H9 (cell line): ENCODE measurements around the gene PDZD2. TPM values are rescaled to one million over a fixed set of nuclear protein-coding genes. Genes with fewer than 3 reads are reported as not detected.

Source experiments
- DNase-seq: peaks from one replicate; pipeline ENCODE4 v3.0.0-alpha.2; 2017
- H2AFZ ChIP-seq: one replicate; pipeline ENCODE4 v1.6.1; 2013; ENCODE audit warnings: mild to moderate bottlenecking, low read length, control low read depth, moderate library complexity
- H2AK5ac ChIP-seq: 2 replicates; pipeline ENCODE4 v1.6.1; 2013; ENCODE audit warnings: low read length, control low read depth, mixed read lengths; ENCODE audit not compliant: insufficient read length
- H2BK120ac ChIP-seq: one replicate; pipeline ENCODE4 v1.6.1; 2013; ENCODE audit warnings: low read depth, mild to moderate bottlenecking, low read length, control low read depth, inconsistent platforms; ENCODE audit not compliant: poor library complexity, severe bottlenecking
- H2BK12ac ChIP-seq: 2 replicates; pipeline ENCODE4 v1.6.1; 2013; ENCODE audit warnings: low read length, control low read depth, mixed read lengths, low read depth; ENCODE audit not compliant: insufficient read length
- H2BK15ac ChIP-seq: 2 replicates; pipeline ENCODE4 v1.6.1; 2013; ENCODE audit warnings: low read depth, low read length, control low read depth
- H2BK20ac ChIP-seq: one replicate; pipeline ENCODE4 v1.6.1; 2013; ENCODE audit warnings: low read depth, mild to moderate bottlenecking, low read length, control low read depth, inconsistent platforms; ENCODE audit not compliant: poor library complexity, severe bottlenecking
- H2BK5ac ChIP-seq: 2 replicates; pipeline ENCODE4 v1.6.1; 2013; ENCODE audit warnings: low read length, control low read depth, mixed read lengths; ENCODE audit not compliant: insufficient read length
- H3K14ac ChIP-seq: 2 replicates; pipeline ENCODE4 v1.6.1; 2013; ENCODE audit warnings: low read length, control low read depth; ENCODE audit not compliant: insufficient read depth
- H3K18ac ChIP-seq: 2 replicates; pipeline ENCODE4 v1.6.1; 2013; ENCODE audit warnings: low read depth, mild to moderate bottlenecking, mixed read lengths, low read length, control low read depth; ENCODE audit not compliant: insufficient read length
- H3K23ac ChIP-seq: 2 replicates; pipeline ENCODE4 v1.6.1; 2013; ENCODE audit warnings: low read length, control low read depth, mixed read lengths, low read depth; ENCODE audit not compliant: insufficient read length
- H3K23me2 ChIP-seq: 2 replicates; pipeline ENCODE4 v1.6.1; 2013; ENCODE audit warnings: low read depth, mild to moderate bottlenecking, mixed read lengths, low read length, control low read depth; ENCODE audit not compliant: insufficient read length, poor library complexity, severe bottlenecking
- H3K27ac ChIP-seq: 2 replicates; pipeline ENCODE4 v1.5.1; 2013; ENCODE audit warnings: low read length, control low read depth, mixed read lengths, low read depth; ENCODE audit not compliant: insufficient read length
- H3K27me3 ChIP-seq: 2 replicates; pipeline ENCODE4 v1.6.1; 2013; ENCODE audit warnings: low read length, control low read depth, inconsistent platforms; ENCODE audit not compliant: insufficient read depth
- H3K4ac ChIP-seq: 2 replicates; pipeline ENCODE4 v1.6.1; 2013; ENCODE audit warnings: low read depth, mild to moderate bottlenecking, control low read depth, inconsistent platforms, low read length, moderate library complexity
- H3K4me1 ChIP-seq: 2 replicates; pipeline ENCODE4 v1.6.1; 2013; ENCODE audit warnings: low read length, control low read depth, inconsistent platforms; ENCODE audit not compliant: insufficient read depth
- H3K4me2 ChIP-seq: 2 replicates; pipeline ENCODE4 v1.6.1; 2013; ENCODE audit warnings: low read length, control low read depth, mixed read lengths; ENCODE audit not compliant: insufficient read length, insufficient read depth
- H3K56ac ChIP-seq: 2 replicates; pipeline ENCODE4 v1.6.1; 2013; ENCODE audit warnings: low read depth, mild to moderate bottlenecking, mixed read lengths, low read length, control low read depth; ENCODE audit not compliant: insufficient read length
- H3K79me1 ChIP-seq: 2 replicates; pipeline ENCODE4 v1.6.1; 2013; ENCODE audit warnings: low read depth, mild to moderate bottlenecking, moderate library complexity, low read length, control low read depth, inconsistent platforms; ENCODE audit not compliant: insufficient read depth, poor library complexity, severe bottlenecking
- H3K79me2 ChIP-seq: 2 replicates; pipeline ENCODE4 v1.6.1; 2013; ENCODE audit warnings: low read length, control low read depth, inconsistent platforms; ENCODE audit not compliant: insufficient read depth
- H3K9ac ChIP-seq: 2 replicates; pipeline ENCODE4 v1.6.1; 2013; ENCODE audit warnings: low read length, control low read depth, mixed read lengths; ENCODE audit not compliant: insufficient read length; ENCODE audit errors: extremely low read depth
- H3K9me3 ChIP-seq: one replicate; pipeline ENCODE4 v1.6.1; 2013; ENCODE audit warnings: low read depth, low read length, inconsistent platforms; ENCODE audit not compliant: control insufficient read depth
- H3T11ph ChIP-seq: one replicate; pipeline ENCODE4 v1.6.1; 2013; ENCODE audit warnings: mild to moderate bottlenecking, low read length, control low read depth, inconsistent platforms
- H4K20me1 ChIP-seq: one replicate; pipeline ENCODE4 v1.6.1; 2013; ENCODE audit not compliant: control insufficient read depth, insufficient read length, insufficient read depth
- H4K5ac ChIP-seq: 2 replicates; pipeline ENCODE4 v1.6.1; 2013; ENCODE audit warnings: low read depth, mild to moderate bottlenecking, mixed read lengths, low read length, control low read depth; ENCODE audit not compliant: insufficient read length
- H4K8ac ChIP-seq: replicated peaks from 2 replicates; pipeline ENCODE4 v1.6.1; 2013; ENCODE audit warnings: low read length, control low read depth, mixed read lengths, low read depth; ENCODE audit not compliant: insufficient read length
- H4K91ac ChIP-seq: 2 replicates; pipeline ENCODE4 v1.6.1; 2013; ENCODE audit warnings: low read depth, mild to moderate bottlenecking, moderate library complexity, mixed read lengths, low read length, control low read depth; ENCODE audit not compliant: insufficient read length
- H3K27ac Mint-ChIP-seq, 3 experiments: 2 replicates in 2 of 3; 3 replicates in 1 of 3; pipeline ENCODE4 v1.8.0; 2020 to 2021; ENCODE audit warnings: mixed read lengths in 3 of 3, mild to moderate bottlenecking in 1 of 3, moderate library complexity in 1 of 3
- H3K27me3 Mint-ChIP-seq: 2 replicates; pipeline ENCODE4 v1.8.0; 2021; ENCODE audit warnings: low read depth, mild to moderate bottlenecking, moderate library complexity, mixed read lengths
- H3K36me3 Mint-ChIP-seq, 3 experiments: 2 replicates in 2 of 3; 3 replicates in 1 of 3; pipeline ENCODE4 v1.8.0; 2020 to 2021; ENCODE audit warnings: low read depth in 3 of 3, mixed read lengths in 3 of 3; ENCODE audit not compliant: insufficient read depth in 1 of 3
- H3K4me1 Mint-ChIP-seq, 2 experiments: 2 replicates each; pipeline ENCODE4 v1.8.0; 2020; ENCODE audit warnings: mixed read lengths in 2 of 2
- H3K4me3 Mint-ChIP-seq, 2 experiments: 2 replicates in 1 of 2; 3 replicates in 1 of 2; pipeline ENCODE4 v1.8.0; 2020 to 2021; ENCODE audit warnings: mild to moderate bottlenecking in 2 of 2, mixed read lengths in 2 of 2, moderate library complexity in 1 of 2
- H3K9me3 Mint-ChIP-seq, 2 experiments: 2 replicates in 1 of 2; 3 replicates in 1 of 2; pipeline ENCODE4 v1.8.0; 2020; ENCODE audit warnings: mild to moderate bottlenecking in 2 of 2, mixed read lengths in 2 of 2, moderate library complexity in 1 of 2
- CTCF ChIP-seq: fragments of 200-600 bp; sonication (generic); conservative IDR thresholded peaks from 3 replicates; pipeline ENCODE4 v1.8.0; 2021; ENCODE audit warnings: antibody characterized with exemption, mild to moderate bottlenecking
- WGBS: extraction: QIAGEN DNeasy Blood & Tissue Kit; methylation state at CpG from one replicate; pipeline ENCODE4 v1.1.7; 2013; ENCODE audit warnings: missing lambda C conversion rate, low lambda C conversion rate, mixed read lengths; ENCODE audit not compliant: insufficient read length; ENCODE audit errors: extremely low coverage; 5-methylcytosine and 5-hydroxymethylcytosine counted together
- total RNA-seq: library from RNA; stranded (reverse); gene quantifications from 2 replicates; pipeline ENCODE4 v1.2.1, GENCODE V29; 2021

The PDZD2 gene
- total RNA-seq, 1 experiment from 2014 or later: 9.9 TPM

GRCh38 chr5:31706186-31706585 is 67.3 kb downstream of the PDZD2 start:
- Histone ChIP-seq H3K9me3 (no peaks in the 10 kb centered on the region), H2BK15ac (no peak overlapping the region), H3K27ac (no peak overlapping the region), H3K14ac (no peak overlapping the region), H3K27me3 (no peaks in the 10 kb centered on the region), H3K79me2 (no peaks in the 10 kb centered on the region), H2AK5ac (no peak overlapping the region), H4K5ac (no peak overlapping the region), H2BK120ac (no peak overlapping the region), H2BK12ac (no peak overlapping the region), H3K4ac (no peak overlapping the region), H3K9ac (no peak overlapping the region), H3K23ac (no peak overlapping the region), H3K18ac (no peak overlapping the region), H2AFZ (no peak overlapping the region), H3K4me2 (no peak overlapping the region), H3K56ac (no peak overlapping the region), H4K91ac (no peak overlapping the region), H3K23me2 (no peaks in the 10 kb centered on the region), H3K4me1 (no peaks in the 10 kb centered on the region; the same call in 1 of the 2 replicates), H2BK20ac (no peak overlapping the region), H4K20me1 (no peaks in the 10 kb centered on the region), H2BK5ac (no peak overlapping the region), H3T11ph (no peak overlapping the region), H3K79me1 (no peaks in the 10 kb centered on the region), H4K8ac (no peak overlapping the region)
- H3K4me3 Mint-ChIP-seq: no peak overlapping the region
- H3K4me1 Mint-ChIP-seq: peaks cover 12 to 19% of the 10 kb centered on the region in 2 experiments
- H3K9me3 Mint-ChIP-seq: no peaks in the 10 kb centered on the region
- no peaks in the 10 kb centered on the region; the same call in 1 of the 2 replicates for H3K27me3 Mint-ChIP-seq
- WGBS: no CpG with 5 or more reads among the region's 4 CpGs
- no peak for TF ChIP-seq CTCF
- no peak for DNase-seq
- no peaks in the 10 kb centered on the region for H3K36me3 Mint-ChIP-seq
- H3K27ac Mint-ChIP-seq: 0 out of 7 replicates have a peak overlapping the region, but pooled peaks of 1 of the 3 experiments have one; percentile 5
